Liver (tissue), 9 donors: ENCODE results near the gene ZNF780A. TPM values are rescaled to one million over a fixed set of nuclear protein-coding genes. Genes with fewer than 3 reads are reported as not detected.

Experiments used
- DNase-seq: peaks from one replicate; pipeline ENCODE4 v3.0.0-alpha.2; 2017; ENCODE audit warnings: low spot score
- H3K27ac ChIP-seq, 2 donors: one replicate each; pipeline ENCODE4 v1.7.0; 2013; ENCODE audit warnings: inconsistent platforms in 2 of 2, low read length in 2 of 2, control low read depth in 1 of 2, low read depth in 1 of 2, mild to moderate bottlenecking in 1 of 2
- H3K27me3 ChIP-seq, 4 donors: one replicate each; pipeline versions ENCODE4 v1.6.1 to v1.7.0; 2013; ENCODE audit warnings: low read length in 3 of 4, inconsistent platforms in 1 of 4, mild to moderate bottlenecking in 1 of 4, moderate library complexity in 1 of 4; ENCODE audit not compliant: control insufficient read depth in 4 of 4, insufficient read depth in 4 of 4
- H3K36me3 ChIP-seq, 4 donors: one replicate each; pipeline versions ENCODE4 v1.6.1 to v1.7.0; 2013; ENCODE audit warnings: low read length in 3 of 4, mild to moderate bottlenecking in 3 of 4, low read depth in 1 of 4, moderate library complexity in 1 of 4; ENCODE audit not compliant: control insufficient read depth in 4 of 4, insufficient read depth in 3 of 4
- H3K4me1 ChIP-seq, 4 donors: one replicate each; pipeline versions ENCODE4 v1.6.1 to v1.7.0; 2013; ENCODE audit warnings: low read length in 3 of 4, mild to moderate bottlenecking in 3 of 4, moderate library complexity in 1 of 4; ENCODE audit not compliant: control insufficient read depth in 4 of 4, insufficient read depth in 4 of 4
- H3K4me3 ChIP-seq, 3 donors: one replicate each; pipeline versions ENCODE4 v1.6.1 to v1.7.0; 2013; ENCODE audit warnings: low read length in 3 of 3, control low read depth in 1 of 3, low read depth in 1 of 3, mild to moderate bottlenecking in 1 of 3
- H3K9ac ChIP-seq, 2 donors: one replicate each; pipeline ENCODE4 v1.7.0; 2013; ENCODE audit warnings: low read length in 2 of 2, mild to moderate bottlenecking in 2 of 2, moderate library complexity in 2 of 2, control low read depth in 1 of 2, low read depth in 1 of 2
- H3K9me3 ChIP-seq, 4 donors: one replicate each; pipeline versions ENCODE4 v1.6.1 to v1.7.0; 2013; ENCODE audit warnings: low read length in 3 of 4; ENCODE audit not compliant: control insufficient read depth in 4 of 4
- EGR1 ChIP-seq, 2 donors: IDR thresholded peaks; 2 replicates each; pipeline ENCODE4 v1.6.1; 2016 to 2018; ENCODE audit warnings: antibody characterized with exemption in 2 of 2, low read depth in 2 of 2
- FOXA1 ChIP-seq: IDR thresholded peaks from 2 replicates; pipeline ENCODE4 v1.6.1; 2016; ENCODE audit warnings: antibody characterized with exemption
- FOXA2 ChIP-seq: IDR thresholded peaks from 2 replicates; pipeline ENCODE4 v1.6.1; 2016; ENCODE audit warnings: antibody characterized with exemption
- HNF4A ChIP-seq, 2 donors: conservative IDR thresholded peaks; 2 replicates each; pipeline ENCODE4 v1.6.1; 2016; ENCODE audit warnings: antibody characterized with exemption in 2 of 2, mild to moderate bottlenecking in 2 of 2
- HNF4G ChIP-seq: IDR thresholded peaks from 2 replicates; pipeline ENCODE4 v1.6.1; 2016; ENCODE audit warnings: antibody characterized with exemption
- JUND ChIP-seq, 2 donors: IDR thresholded peaks; 2 replicates each; pipeline ENCODE4 v1.6.1; 2016; ENCODE audit warnings: antibody characterized with exemption in 2 of 2
- NR2F2 ChIP-seq: IDR thresholded peaks from 2 replicates; pipeline ENCODE4 v1.6.1; 2016; ENCODE audit warnings: antibody characterized with exemption
- RAD21 ChIP-seq, 2 donors: IDR thresholded peaks; 2 replicates each; pipeline ENCODE4 v1.6.1; 2016; ENCODE audit warnings: antibody characterized with exemption in 2 of 2, mild to moderate bottlenecking in 2 of 2
- RXRA ChIP-seq, 2 donors: IDR thresholded peaks; 2 replicates each; pipeline ENCODE4 v1.6.1; 2017 to 2018; ENCODE audit warnings: antibody characterized with exemption in 2 of 2, mild to moderate bottlenecking in 1 of 2
- SP1 ChIP-seq: IDR thresholded peaks from 2 replicates; pipeline ENCODE4 v1.6.1; 2018; ENCODE audit warnings: antibody characterized with exemption, mild to moderate bottlenecking
- TAF1 ChIP-seq: conservative IDR thresholded peaks from 2 replicates; pipeline ENCODE4 v1.6.1; 2016; ENCODE audit warnings: antibody characterized with exemption, mild to moderate bottlenecking
- YY1 ChIP-seq: IDR thresholded peaks from 2 replicates; pipeline ENCODE4 v1.6.1; 2016; ENCODE audit warnings: antibody characterized with exemption, mild to moderate bottlenecking
- ZBTB33 ChIP-seq: IDR thresholded peaks from 2 replicates; pipeline ENCODE4 v1.6.1; 2016; ENCODE audit warnings: antibody characterized with exemption
- WGBS: extraction: QIAGEN DNeasy Blood & Tissue Kit; methylation state at CpG from one replicate; pipeline ENCODE4 v1.1.7; 2013; 5-methylcytosine and 5-hydroxymethylcytosine counted together
- polyA plus RNA-seq, 2 donors: library from polyadenylated mRNA; stranded (reverse) in 1 of 2; unstranded in 1 of 2; fragments of 200-250 nt in 1 of 2; fragments of >200 nt in 1 of 2; fragmentation: Nextera tagmentation in 1 of 2; extraction: Ambion mirVana in 1 of 2; gene quantifications; one replicate each; pipeline versions ENCODE4 v1.2.1 to v1.2.3, GENCODE V29; 2013 to 2015
- total RNA-seq, 2 donors: library from RNA; depleted of rRNA; stranded (reverse); fragments of >200 nt; gene quantifications; one replicate each; pipeline ENCODE4 v1.2.3, GENCODE V29; 2014
- TF ChIP-seq, protein P1 (sequence below): IDR thresholded peaks from 2 replicates; pipeline ENCODE4 v1.6.1; 2016; ENCODE audit warnings: antibody characterized with exemption
- donor health status: healthy.
- donor health status: healthy.
- donor health status: healthy.
- donor health status: healthy.
- donor health status: healthy.

ZNF780A gene
- total and polyA plus RNA-seq, 4 donors: 10.9 to 18.7 (median 14.0) TPM

- Histone ChIP-seq H3K27ac (no peak overlapping the region), H3K27me3 (no peaks in the 10 kb centered on the region), H3K4me3 (peak overlapping the region in 2 of 3 donors; percentile 36 to 52), H3K9me3 (peaks cover 28 to 86% (median 49%) of the 10 kb centered on the region in 4 donors), H3K9ac (no peak overlapping the region), H3K36me3 (no peaks in the 10 kb centered on the region), H3K4me1 (no peaks in the 10 kb centered on the region)
- TF ChIP-seq FOXA2 (no peak), ZBTB33 (no peak), RXRA (IDR thresholded peaks at IDR 0.05) (no peak), HNF4A (conservative IDR thresholded peaks at IDR 0.05) (no peak), FOXA1 (no peak), SP1 (no peak), YY1 (no peak), EGR1 (IDR thresholded peaks at IDR 0.05; ENCODE audit: low read depth in 2 of 2) (no peak), NR2F2 (no peak), JUND (IDR thresholded peaks at IDR 0.05) (no peak), HNF4G (no peak), RAD21 (IDR thresholded peaks at IDR 0.05) (no peak), TAF1 (no peak)
- TF ChIP-seq, protein P1, sequence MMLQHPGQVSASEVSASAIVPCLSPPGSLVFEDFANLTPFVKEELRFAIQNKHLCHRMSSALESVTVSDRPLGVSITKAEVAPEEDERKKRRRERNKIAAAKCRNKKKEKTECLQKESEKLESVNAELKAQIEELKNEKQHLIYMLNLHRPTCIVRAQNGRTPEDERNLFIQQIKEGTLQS: no peak
- WGBS: 86% methylated on average over 3 of the region's 3 CpGs
- DNase-seq: no peak
Measured at GRCh38 chr19:40023969-40024368, 66.8 kb downstream of the ZNF780A start.

Other genes starting within 250 kb of the ZNF780A start
- gene FBL, start 244.6 kb downstream of the ZNF780A start, total RNA-seq: 10 to 100 TPM; 36.1 to 96.2 TPM
- gene FBL, start 244.6 kb downstream of the ZNF780A start, polyA plus RNA-seq: 10 to 100 TPM; 23.3 to 79.3 TPM
- gene FCGBP, start 156.3 kb downstream of the ZNF780A start, total RNA-seq: 10 to 100 TPM in 1 of 2 donors, 1 to 10 TPM in 1; 1.5 to 32.9 TPM
- gene FCGBP, start 156.3 kb downstream of the ZNF780A start, polyA plus RNA-seq: under 1 TPM; 0.08 to 0.39 TPM
- 10 to 100 TPM; 70.7 to 88.7 TPM for gene PSMC4, start 119.8 kb downstream of the ZNF780A start, total RNA-seq
- gene PSMC4, start 119.8 kb downstream of the ZNF780A start, polyA plus RNA-seq: 10 to 100 TPM; 46.0 to 89.3 TPM
- gene ZNF546, start 93.9 kb downstream of the ZNF780A start, total RNA-seq: 1 to 10 TPM; 2.3 to 4.9 TPM
- gene ZNF546, start 93.9 kb downstream of the ZNF780A start, polyA plus RNA-seq: 1 to 10 TPM; 1.1 to 2.0 TPM
- gene ZNF780B, start 34.7 kb downstream of the ZNF780A start, total RNA-seq: 10 to 100 TPM in 1 of 2 donors, 1 to 10 TPM in 1; 7.8 to 18.0 TPM
- 1 to 10 TPM; 1.4 to 3.8 TPM for gene ZNF780B, start 34.7 kb downstream of the ZNF780A start, polyA plus RNA-seq
- gene MAP3K10, start 100.5 kb upstream of the ZNF780A start, total RNA-seq: 1 to 10 TPM in 1 of 2 donors, under 1 TPM in 1; 0.65 to 3.9 TPM
- gene MAP3K10, start 100.5 kb upstream of the ZNF780A start, polyA plus RNA-seq: 1 to 10 TPM in 1 of 2 donors, under 1 TPM in 1; 0.92 to 3.2 TPM
- gene TTC9B, start 127.4 kb upstream of the ZNF780A start, total RNA-seq: not detected
- gene TTC9B, start 127.4 kb upstream of the ZNF780A start, polyA plus RNA-seq: under 1 TPM in 1 of 2 donors, not detected in 1; 0.14 TPM
- gene CCNP, start 135.7 kb upstream of the ZNF780A start, total RNA-seq: 1 to 10 TPM in 1 of 2 donors, under 1 TPM in 1; 0.84 to 2.5 TPM
- 1 to 10 TPM; 1.2 to 3.7 TPM for gene CCNP, start 135.7 kb upstream of the ZNF780A start, polyA plus RNA-seq
- 100 to 1,000 TPM in 1 of 2 donors, 10 to 100 TPM in 1; 49.6 to 110 TPM for gene AKT2, start 194.4 kb upstream of the ZNF780A start, total RNA-seq
- 10 to 100 TPM; 23.2 to 71.3 TPM for gene AKT2, start 194.4 kb upstream of the ZNF780A start, polyA plus RNA-seq